ENCODE data around the gene TSPAN5.

GRCh38 chr4:98631506-98631905 is 26.9 kb downstream of the TSPAN5 start:
- no peak for TF ChIP-seq GLIS3 (CRISPR knock-in tag; IDR thresholded peaks at IDR 0.05)
- no peak for TF ChIP-seq TSHZ2 (CRISPR knock-in tag; IDR thresholded peaks at IDR 0.05)
- TF ChIP-seq TOX (CRISPR knock-in tag; IDR thresholded peaks at IDR 0.05; ENCODE audit: borderline replicate concordance): no peak
- TF ChIP-seq OSR1 (CRISPR knock-in tag; IDR thresholded peaks at IDR 0.05): no peak
- no peak for TF ChIP-seq ZNF70 (CRISPR knock-in tag; IDR thresholded peaks at IDR 0.05)
- no peak for TF ChIP-seq CREB5 (CRISPR knock-in tag; IDR thresholded peaks at IDR 0.05; ENCODE audit: low read depth)
- no peak for TF ChIP-seq ZFP30 (CRISPR knock-in tag; IDR thresholded peaks at IDR 0.05)
- TF ChIP-seq ZFP3 (CRISPR knock-in tag; IDR thresholded peaks at IDR 0.05): no peak
- TF ChIP-seq PATZ1 (CRISPR knock-in tag; IDR thresholded peaks at IDR 0.05; ENCODE audit: borderline replicate concordance): no peak
- no peak for TF ChIP-seq POU6F1 (CRISPR knock-in tag; IDR thresholded peaks at IDR 0.05; ENCODE audit: borderline replicate concordance, low read depth)
- TF ChIP-seq TCF4 (CRISPR knock-in tag; IDR thresholded peaks at IDR 0.05; ENCODE audit: borderline replicate concordance): no peak

All from SK-N-SH treated with all-trans-retinoic acid at 6 μM for 48 hours (cell line).